Endothelial cell (in vitro differentiated cells): ENCODE measurements around the gene SYT15. TPM values are rescaled to one million over a fixed set of nuclear protein-coding genes. Genes with fewer than 3 reads are reported as not detected.
A peak's percentile ranks its signal among the peaks of the same experiment; 100 is the strongest.

Source experiments
- DNase-seq: peaks from one replicate; pipeline ENCODE4 v3.0.0; 2021; ENCODE audit warnings: low spot score
- H3K27ac Mint-ChIP-seq: one replicate; pipeline ENCODE4 v1.8.0; 2021; ENCODE audit warnings: mixed read lengths, inconsistent platforms; ENCODE audit not compliant: unreplicated experiment
- H3K27me3 Mint-ChIP-seq: one replicate; pipeline ENCODE4 v1.8.0; 2021; ENCODE audit warnings: mild to moderate bottlenecking, moderate library complexity, mixed read lengths, inconsistent platforms; ENCODE audit not compliant: unreplicated experiment
- H3K36me3 Mint-ChIP-seq: one replicate; pipeline ENCODE4 v1.8.0; 2021; ENCODE audit warnings: mild to moderate bottlenecking, low read depth, mixed read lengths, inconsistent platforms; ENCODE audit not compliant: unreplicated experiment
- H3K4me1 Mint-ChIP-seq: one replicate; pipeline ENCODE4 v1.8.0; 2021; ENCODE audit warnings: mild to moderate bottlenecking, mixed read lengths, inconsistent platforms; ENCODE audit not compliant: unreplicated experiment
- H3K4me3 Mint-ChIP-seq: one replicate; pipeline ENCODE4 v1.8.0; 2021; ENCODE audit warnings: mild to moderate bottlenecking, mixed read lengths, inconsistent platforms; ENCODE audit not compliant: unreplicated experiment
- H3K9me3 Mint-ChIP-seq: one replicate; pipeline ENCODE4 v1.8.0; 2021; ENCODE audit warnings: mixed read lengths, inconsistent platforms; ENCODE audit not compliant: unreplicated experiment
- total RNA-seq: library from RNA; stranded (reverse); fragmentation: NEBNext Ultra II Directional; extraction: Animal tissue kit (Norgen Biotek cat#: 25700); gene quantifications from one replicate; pipeline ENCODE4 v1.2.1, GENCODE V29; 2021; ENCODE audit not compliant: unreplicated experiment
- TF ChIP-seq, protein P1 (sequence below): fragments of 200-600 bp; sonication (generic); IDR thresholded peaks from one replicate; pipeline ENCODE4 v1.5.0; 2021; ENCODE audit warnings: antibody characterized with exemption; ENCODE audit not compliant: unreplicated experiment

The SYT15 gene
- total RNA-seq, 1 donor from 2014 or later = 0.77 TPM

DNA sequence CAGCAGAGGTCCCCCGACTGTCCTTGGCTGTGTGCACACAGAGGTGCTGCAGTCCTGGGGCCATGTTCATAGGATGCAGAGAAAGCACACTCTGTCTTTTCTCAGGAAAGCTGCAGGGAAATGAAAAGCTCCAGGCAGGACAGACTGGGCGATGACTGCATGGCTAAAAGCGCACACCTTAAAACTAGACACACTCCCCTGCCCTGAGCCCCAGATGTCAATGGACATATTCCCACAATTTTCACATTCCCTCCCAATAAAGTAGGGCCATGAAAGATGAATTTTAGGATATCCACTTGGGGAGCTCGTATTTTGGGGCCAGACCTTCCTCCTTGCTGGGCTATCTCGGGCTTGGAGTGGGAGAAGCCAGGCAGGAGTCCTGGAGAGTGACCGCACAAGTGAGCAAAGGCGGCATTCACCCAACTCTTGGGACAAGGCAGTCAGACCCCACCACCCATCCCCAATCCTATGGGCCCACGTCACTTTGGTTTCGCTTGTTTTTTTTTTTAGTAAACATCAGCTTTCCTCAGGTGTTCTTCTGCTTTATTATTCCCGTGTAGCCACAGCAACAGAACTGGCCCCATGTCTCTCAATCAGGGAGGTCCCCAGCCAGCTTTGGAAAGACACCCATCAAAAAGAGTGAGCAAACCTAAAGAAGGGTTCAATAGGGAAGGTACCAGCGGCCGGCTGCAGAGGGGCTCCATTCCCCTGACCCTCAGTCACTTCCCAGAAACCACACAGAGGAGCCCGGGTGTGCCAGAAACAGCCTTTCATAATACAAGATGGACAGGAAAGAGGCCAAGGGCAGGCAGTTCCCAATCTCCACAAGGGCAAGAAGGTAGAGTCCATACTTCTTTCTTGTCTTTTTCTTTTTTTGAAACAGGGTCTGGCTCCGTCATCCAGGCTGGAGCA lies 35.2 kb upstream of the SYT15 start:
- Mint-ChIP-seq H3K4me1 (peaks cover 7% of the 10 kb centered on the region), H3K4me3 (no peak overlapping the region), H3K27ac (no peak overlapping the region), H3K9me3 (no peaks in the 10 kb centered on the region), H3K36me3 (no peaks in the 10 kb centered on the region), H3K27me3 (peaks cover 19% of the 10 kb centered on the region)
- TF ChIP-seq, protein P1, sequence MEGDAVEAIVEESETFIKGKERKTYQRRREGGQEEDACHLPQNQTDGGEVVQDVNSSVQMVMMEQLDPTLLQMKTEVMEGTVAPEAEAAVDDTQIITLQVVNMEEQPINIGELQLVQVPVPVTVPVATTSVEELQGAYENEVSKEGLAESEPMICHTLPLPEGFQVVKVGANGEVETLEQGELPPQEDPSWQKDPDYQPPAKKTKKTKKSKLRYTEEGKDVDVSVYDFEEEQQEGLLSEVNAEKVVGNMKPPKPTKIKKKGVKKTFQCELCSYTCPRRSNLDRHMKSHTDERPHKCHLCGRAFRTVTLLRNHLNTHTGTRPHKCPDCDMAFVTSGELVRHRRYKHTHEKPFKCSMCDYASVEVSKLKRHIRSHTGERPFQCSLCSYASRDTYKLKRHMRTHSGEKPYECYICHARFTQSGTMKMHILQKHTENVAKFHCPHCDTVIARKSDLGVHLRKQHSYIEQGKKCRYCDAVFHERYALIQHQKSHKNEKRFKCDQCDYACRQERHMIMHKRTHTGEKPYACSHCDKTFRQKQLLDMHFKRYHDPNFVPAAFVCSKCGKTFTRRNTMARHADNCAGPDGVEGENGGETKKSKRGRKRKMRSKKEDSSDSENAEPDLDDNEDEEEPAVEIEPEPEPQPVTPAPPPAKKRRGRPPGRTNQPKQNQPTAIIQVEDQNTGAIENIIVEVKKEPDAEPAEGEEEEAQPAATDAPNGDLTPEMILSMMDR = no peak
- DNase-seq = no peak

DNA sequence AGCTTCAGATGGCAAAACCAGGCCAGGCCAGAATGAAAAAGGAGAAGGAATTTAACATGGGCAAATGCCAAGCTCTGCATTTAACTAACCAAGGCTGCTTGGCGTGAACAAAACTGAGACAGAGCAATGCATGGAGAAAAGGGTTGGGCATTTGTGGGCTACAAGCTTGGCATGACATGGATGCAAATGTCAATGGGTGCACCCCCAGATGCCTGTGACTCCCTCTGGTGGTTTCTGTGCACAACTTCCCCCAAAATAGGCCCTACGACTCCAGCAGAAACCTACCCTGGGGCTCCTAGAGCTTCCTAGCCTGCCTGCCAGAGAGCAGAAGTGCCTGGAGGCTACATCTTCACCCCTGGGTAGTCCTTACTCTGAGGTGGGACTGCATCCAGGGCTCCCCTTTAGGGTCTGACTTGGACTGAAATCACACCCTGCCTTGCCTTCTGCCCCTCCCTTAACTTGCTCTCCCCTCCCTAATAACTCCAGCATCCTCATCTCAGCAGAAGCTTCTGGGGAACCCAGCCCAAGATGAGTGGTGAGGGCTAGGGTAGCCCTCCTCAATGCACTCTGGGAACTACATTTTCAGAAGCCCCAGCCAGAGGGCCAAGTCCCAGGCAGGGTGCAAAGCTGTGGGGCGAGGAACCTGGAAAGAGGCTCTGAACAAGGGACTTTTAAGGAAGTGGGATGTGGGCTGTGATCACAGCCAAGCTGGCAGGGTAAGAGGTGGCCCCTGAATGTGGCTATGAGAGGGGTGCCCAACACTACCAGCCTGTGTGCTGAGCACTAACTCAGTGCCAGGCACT lies 33.7 kb upstream of the SYT15 start:
- Mint-ChIP-seq H3K27me3 (peaks cover 17% of the 10 kb centered on the region), H3K36me3 (no peaks in the 10 kb centered on the region), H3K27ac (no peak overlapping the region), H3K4me1 (peaks cover 7% of the 10 kb centered on the region), H3K4me3 (no peak overlapping the region), H3K9me3 (no peaks in the 10 kb centered on the region)
- no peak for DNase-seq
- TF ChIP-seq, protein P1 = peak; percentile 50

DNA sequence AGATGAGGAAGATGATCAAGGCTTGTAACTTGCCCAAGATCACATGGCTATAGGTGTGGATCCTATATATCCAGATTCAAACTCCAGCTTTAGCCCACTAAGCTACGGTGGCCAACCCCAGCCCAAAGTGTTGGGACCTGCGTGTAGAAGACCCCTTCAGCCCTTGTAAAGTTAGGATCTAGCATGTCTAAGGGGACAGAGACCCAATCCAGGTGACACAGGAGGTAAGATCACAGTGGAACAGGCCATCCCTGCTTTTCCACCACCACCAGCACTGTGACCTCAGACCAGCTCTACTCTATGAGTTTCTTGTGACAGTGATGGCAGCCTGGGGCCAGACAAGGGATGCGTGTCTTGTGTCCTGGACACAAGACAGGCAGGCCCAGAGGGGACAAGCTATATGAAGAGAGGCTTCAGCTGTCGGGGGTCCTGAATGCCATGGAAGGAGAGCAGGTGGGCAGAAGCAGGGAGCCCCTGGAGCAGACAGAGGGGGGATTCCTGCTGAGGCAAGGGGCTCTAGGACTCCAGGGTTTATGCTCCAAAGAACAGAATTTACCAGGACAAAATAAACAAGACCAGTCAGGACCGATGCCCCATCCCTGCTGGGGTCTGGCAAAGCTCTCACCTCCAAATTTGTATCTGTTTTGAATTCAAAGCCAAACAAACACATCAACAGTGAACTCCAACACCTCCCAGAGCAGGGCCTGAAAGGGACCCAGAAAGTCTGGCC lies 32.9 kb upstream of the SYT15 start:
- Mint-ChIP-seq H3K27ac (no peak overlapping the region), H3K4me3 (no peak overlapping the region), H3K9me3 (no peaks in the 10 kb centered on the region), H3K27me3 (peaks cover 15% of the 10 kb centered on the region), H3K4me1 (peaks cover 5% of the 10 kb centered on the region), H3K36me3 (no peaks in the 10 kb centered on the region)
- TF ChIP-seq, protein P1 = no peak
- DNase-seq = no peak

DNA sequence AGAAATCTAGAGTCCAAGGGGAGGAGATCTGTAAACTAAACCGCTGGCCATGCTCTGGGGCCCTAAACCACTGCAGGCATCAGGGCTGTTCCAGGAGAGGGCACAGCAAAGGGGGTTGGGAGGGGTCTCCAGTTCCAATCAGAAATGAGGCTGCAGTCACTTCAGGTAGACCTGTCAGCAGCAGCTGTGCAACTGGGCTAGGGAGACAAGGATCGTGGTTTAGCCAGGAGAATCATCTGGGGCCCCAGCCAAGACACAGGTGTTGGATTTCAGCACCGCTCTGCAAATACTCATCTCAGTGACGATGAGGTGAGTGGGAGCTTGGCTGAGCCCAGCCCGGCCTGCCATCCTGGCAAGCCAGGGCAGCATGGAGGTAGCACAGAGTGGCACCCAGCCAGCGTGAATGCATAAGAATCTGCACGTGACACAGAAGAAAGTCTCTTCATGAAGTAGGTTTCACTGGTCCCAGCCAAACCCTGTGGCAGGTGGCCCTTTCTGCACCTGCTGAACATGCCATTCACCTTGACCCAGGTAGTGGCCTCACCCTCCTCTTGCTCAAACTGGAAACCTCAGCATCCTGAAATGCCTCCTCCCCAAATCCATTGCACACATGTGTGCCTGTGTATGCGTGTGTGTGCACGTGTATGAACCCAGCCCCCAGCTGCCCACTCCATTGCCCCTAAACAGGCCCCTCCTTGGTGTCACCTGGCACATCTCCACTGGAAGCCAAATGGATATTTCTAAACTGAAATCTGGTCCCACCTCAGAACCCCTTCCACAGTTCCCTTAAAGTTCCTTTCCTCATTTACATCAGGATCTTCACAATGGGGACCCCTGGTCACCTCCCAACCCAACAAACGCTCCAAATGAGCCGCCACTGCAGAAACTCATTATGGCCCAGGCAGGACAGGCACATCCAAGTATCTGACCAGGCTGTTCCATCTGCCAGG lies 32.1 kb upstream of the SYT15 start:
- Mint-ChIP-seq H3K27me3 (peaks cover 15% of the 10 kb centered on the region), H3K27ac (no peak overlapping the region), H3K9me3 (no peaks in the 10 kb centered on the region), H3K36me3 (no peaks in the 10 kb centered on the region), H3K4me3 (no peak overlapping the region), H3K4me1 (peaks cover 5% of the 10 kb centered on the region)
- TF ChIP-seq, protein P1 = no peak
- DNase-seq = peak; percentile 3
